Astrocyte (in vitro differentiated cells and primary cell): Measurements from ENCODE around the gene CD7. TPM values are rescaled to one million over a fixed set of nuclear protein-coding genes. Genes with fewer than 3 reads are reported as not detected.

ENCODE experiments used
- DNase-seq: peaks from one replicate; pipeline ENCODE4 v3.0.0-alpha.2; 2010; ENCODE audit warnings: low read depth
- FAIRE-seq: peaks from 2 replicates; lab custom pipeline; 2011; peaks lifted over from hg19 to GRCh38; lab: Jason Lieb, UNC
- H2AFZ ChIP-seq: 2 replicates; pipeline ENCODE4 v1.6.0; 2012; ENCODE audit warnings: low read depth, low read length, inconsistent platforms
- H3K27ac ChIP-seq: 2 replicates; pipeline ENCODE4 v1.5.1; 2011; ENCODE audit warnings: low read depth, low read length, inconsistent platforms
- H3K27me3 ChIP-seq: 2 replicates; pipeline ENCODE4 v1.6.0; 2011; ENCODE audit warnings: low read length, inconsistent platforms; ENCODE audit not compliant: insufficient read depth
- H3K36me3 ChIP-seq: 2 replicates; pipeline ENCODE4 v1.5.1; 2011; ENCODE audit warnings: low read length, inconsistent platforms; ENCODE audit not compliant: insufficient read depth
- H3K4me1 ChIP-seq: 2 replicates; pipeline ENCODE4 v1.5.1; 2011; ENCODE audit warnings: low read length, inconsistent platforms; ENCODE audit not compliant: insufficient read depth
- H3K4me2 ChIP-seq: 2 replicates; pipeline ENCODE4 v1.6.0; 2012; ENCODE audit warnings: low read length, inconsistent platforms
- H3K4me3 ChIP-seq: 2 replicates; pipeline ENCODE4 v1.5.1; 2011; ENCODE audit warnings: low read depth, mild to moderate bottlenecking, low read length, inconsistent platforms; ENCODE audit not compliant: insufficient read depth
- H3K79me2 ChIP-seq: 2 replicates; pipeline ENCODE4 v1.6.0; 2012; ENCODE audit warnings: mild to moderate bottlenecking, low read length, inconsistent platforms; ENCODE audit not compliant: insufficient read depth
- H3K9ac ChIP-seq: 2 replicates; pipeline ENCODE4 v1.6.0; 2012; ENCODE audit warnings: mild to moderate bottlenecking, low read length, inconsistent platforms
- H3K9me3 ChIP-seq: 2 replicates; pipeline ENCODE4 v1.5.1; 2012; ENCODE audit warnings: low read depth, mild to moderate bottlenecking, low read length, inconsistent platforms; ENCODE audit not compliant: insufficient read depth
- H4K20me1 ChIP-seq: 2 replicates; pipeline ENCODE4 v1.6.0; 2012; ENCODE audit warnings: low read length, inconsistent platforms; ENCODE audit not compliant: insufficient read depth
- H3K27ac Mint-ChIP-seq: one replicate; pipeline ENCODE4 v1.8.0; 2021; ENCODE audit warnings: mild to moderate bottlenecking, mixed read lengths; ENCODE audit not compliant: unreplicated experiment
- H3K27me3 Mint-ChIP-seq: one replicate; pipeline ENCODE4 v1.8.0; 2021; ENCODE audit warnings: low read depth, mixed read lengths; ENCODE audit not compliant: unreplicated experiment
- H3K36me3 Mint-ChIP-seq: one replicate; pipeline ENCODE4 v1.8.0; 2021; ENCODE audit warnings: low read depth, mixed read lengths; ENCODE audit not compliant: unreplicated experiment
- H3K4me1 Mint-ChIP-seq: one replicate; pipeline ENCODE4 v1.8.0; 2021; ENCODE audit warnings: low read depth, mixed read lengths; ENCODE audit not compliant: unreplicated experiment
- H3K4me3 Mint-ChIP-seq: one replicate; pipeline ENCODE4 v1.8.0; 2021; ENCODE audit warnings: mild to moderate bottlenecking, moderate library complexity, mixed read lengths; ENCODE audit not compliant: unreplicated experiment
- H3K9me3 Mint-ChIP-seq: one replicate; pipeline ENCODE4 v1.8.0; 2021; ENCODE audit warnings: mild to moderate bottlenecking, mixed read lengths; ENCODE audit not compliant: unreplicated experiment
- CTCF ChIP-seq: IDR thresholded peaks from 2 replicates; pipeline ENCODE4 v1.5.1; 2011; ENCODE audit warnings: low read depth, mild to moderate bottlenecking, inconsistent platforms, low read length, moderate library complexity; ENCODE audit not compliant: insufficient read depth
- EZH2 ChIP-seq: IDR thresholded peaks from 2 replicates; pipeline ENCODE4 v1.6.1; 2012; ENCODE audit warnings: mild to moderate bottlenecking, low read length, inconsistent platforms; ENCODE audit not compliant: insufficient read depth
- total RNA-seq: library from RNA; stranded (reverse); gene quantifications from 2 replicates; pipeline ENCODE4 v1.2.1, GENCODE V29; 2021

Gene CD7
- total RNA-seq, 1 donor from 2014 or later = 0.18 TPM

DNA sequence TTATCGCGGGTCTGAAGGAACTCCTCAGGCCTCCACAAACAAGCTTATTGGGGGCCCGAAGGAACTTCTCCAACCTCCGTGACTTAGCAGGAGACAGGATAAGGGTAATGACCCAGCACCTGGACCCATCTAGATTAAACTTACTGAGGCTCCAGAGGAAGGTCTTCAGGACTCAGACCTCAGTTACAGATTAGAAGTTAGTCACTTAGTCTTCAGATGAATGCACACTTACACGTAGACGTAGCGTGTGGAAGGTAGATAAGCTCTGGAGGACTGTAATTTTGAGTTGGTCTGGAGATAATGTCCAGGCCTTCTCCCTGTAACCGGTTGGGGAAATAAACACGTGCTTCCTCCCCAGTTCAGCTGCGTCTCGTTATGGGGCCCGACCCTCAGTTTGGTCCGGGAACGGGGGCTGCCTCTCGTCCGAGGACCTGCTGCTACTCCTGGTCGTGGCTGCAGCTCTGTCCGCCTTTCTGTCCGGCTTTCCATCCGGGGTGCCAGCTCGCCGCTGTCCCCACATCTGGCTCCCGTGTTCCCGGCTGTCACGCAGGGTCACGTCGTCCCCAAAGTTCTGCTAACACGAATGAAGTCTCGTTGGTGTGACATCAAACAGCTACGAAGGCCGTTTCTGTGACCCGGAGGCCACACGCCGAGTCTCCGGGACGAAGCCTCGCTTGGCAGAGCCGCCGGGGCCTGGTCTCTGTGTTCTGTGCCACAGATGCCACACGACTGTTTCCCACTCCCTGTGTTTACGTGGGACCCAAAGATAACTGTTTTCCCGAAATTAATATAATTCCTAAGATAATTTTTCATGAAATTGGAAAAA, 28.0 kb upstream of the CD7 start:
- TF ChIP-seq CTCF (no peak), EZH2 (no peak)
- H3K36me3 ChIP-seq = no peaks in the 10 kb centered on the region
- H3K9me3 Mint-ChIP-seq = peaks cover 3% of the 10 kb centered on the region
- no peak overlapping the region for H3K4me2 ChIP-seq
- no peak overlapping the region for H3K27ac ChIP-seq
- H3K4me1 Mint-ChIP-seq = no peaks in the 10 kb centered on the region
- no peaks in the 10 kb centered on the region for H3K4me1 ChIP-seq
- no peaks in the 10 kb centered on the region for H4K20me1 ChIP-seq
- H3K4me3 ChIP-seq = no peak overlapping the region
- no peak overlapping the region for H3K27ac Mint-ChIP-seq
- FAIRE-seq (no peak), DNase-seq (no peak)
- H3K27me3 ChIP-seq = peaks cover 9% of the 10 kb centered on the region
- peaks cover 27% of the 10 kb centered on the region for H3K27me3 Mint-ChIP-seq
- H3K79me2 ChIP-seq = no peaks in the 10 kb centered on the region
- H3K9me3 ChIP-seq = peaks cover 3% of the 10 kb centered on the region
- H3K36me3 Mint-ChIP-seq = peaks cover 1% of the 10 kb centered on the region
- H3K9ac ChIP-seq = no peak overlapping the region
- no peak overlapping the region for H3K4me3 Mint-ChIP-seq
- H2AFZ ChIP-seq = no peak overlapping the region

- no peak for DNase-seq
- Mint-ChIP-seq H3K4me1 (no peaks in the 10 kb centered on the region), H3K27ac (no peak overlapping the region), H3K9me3 (peaks cover 3% of the 10 kb centered on the region), H3K36me3 (peaks cover 1% of the 10 kb centered on the region), H3K4me3 (no peak overlapping the region), H3K27me3 (peaks cover 23% of the 10 kb centered on the region)
- Histone ChIP-seq H4K20me1 (no peaks in the 10 kb centered on the region), H3K27me3 (peaks cover 8% of the 10 kb centered on the region), H3K4me3 (no peak overlapping the region), H3K36me3 (no peaks in the 10 kb centered on the region), H3K27ac (no peak overlapping the region), H3K4me2 (no peak overlapping the region), H2AFZ (no peak overlapping the region), H3K9me3 (peaks cover 3% of the 10 kb centered on the region), H3K9ac (no peak overlapping the region), H3K79me2 (no peaks in the 10 kb centered on the region), H3K4me1 (peaks cover 3% of the 10 kb centered on the region)
- FAIRE-seq = no peak
- TF ChIP-seq EZH2 (no peak), CTCF (no peak)
Measured at GRCh38 chr17:82344175-82344907, 26.9 kb upstream of the CD7 start.
